ENCODE measurements around the gene THG1L. TPM values are rescaled to one million over a fixed set of nuclear protein-coding genes. Genes with fewer than 3 reads are reported as not detected.
"Not testable (repeated sequence)": the region's sequence is repeated elsewhere in the genome, so short reads cannot be mapped to it uniquely, and the experiment has no call there.

THG1L gene
- total and polyA plus RNA-seq, 2 of the 4 experiments (the other 2 are of a cell fraction) = 15.2 to 20.4 TPM

- H3K9ac ChIP-seq (ENCODE audit: low read depth, low read length); dilution Hi-C loops (cut with HindIII; ENCODE audit: low sequenced_read_pairs, unreplicated experiment); H4K8ac ChIP-seq (ENCODE audit: low read depth in 2 of 2, low read length in 2 of 2); H3K27ac ChIP-seq (ENCODE audit: insufficient read depth, low read length); H2BK5ac ChIP-seq (ENCODE audit: low read depth, low read length, poor library complexity, severe bottlenecking); H3K9me1 ChIP-seq (ENCODE audit: insufficient read depth, low read length); H3K14ac ChIP-seq (replicated peaks; ENCODE audit: low read depth, low read length); H4K91ac ChIP-seq (ENCODE audit: insufficient read depth, low read depth, low read length); DNase-seq; H3K27me3 ChIP-seq (ENCODE audit: control insufficient read depth, insufficient read depth, low read length); ATAC-seq (ENCODE audit: low read depth); H3K4ac ChIP-seq (ENCODE audit: low read depth, low read length); CTCF ChIA-PET; H2AFZ ChIP-seq (replicated peaks; ENCODE audit: low read length, poor library complexity); H3K4me2 ChIP-seq (ENCODE audit: low read depth, low read length); H3K79me1 ChIP-seq (ENCODE audit: low read depth in 1 of 2, low read length in 2 of 2); H2BK120ac ChIP-seq (ENCODE audit: low read depth, low read length); intact Hi-C loops (cut with micrococcal nuclease); H3K56ac ChIP-seq (ENCODE audit: extremely low read depth, insufficient read depth, low read length); H4K20me1 ChIP-seq (ENCODE audit: insufficient read depth, low read length); H2BK15ac ChIP-seq (ENCODE audit: low read depth, low read length); H3K4me1 ChIP-seq (ENCODE audit: control insufficient read depth, insufficient read depth, low read length); POLR2A ChIA-PET (ENCODE audit: unreplicated experiment); BruUV-seq (replicated peaks); H3K4me3 ChIP-seq (ENCODE audit: insufficient read depth, low read depth, low read length); in situ Hi-C loops (cut with MboI; ENCODE audit: low sequenced_read_pairs); H3K23ac ChIP-seq (ENCODE audit: low read depth, low read length); H2AK9ac ChIP-seq (replicated peaks; ENCODE audit: low read depth, low read length, poor library complexity); H2BK20ac ChIP-seq (ENCODE audit: low read depth, low read length); H3K18ac ChIP-seq (ENCODE audit: low read depth, low read length); H2AK5ac ChIP-seq (ENCODE audit: low read depth, low read length); H3K36me3 ChIP-seq (ENCODE audit: control insufficient read depth, insufficient read depth, low read length); H3K9me3 ChIP-seq (ENCODE audit: control insufficient read depth, insufficient read depth, low read length); H4K5ac ChIP-seq (ENCODE audit: low read depth, low read length): not testable (repeated sequence)
- no CpG with 5 or more reads among the region's 2 CpGs for WGBS, 2 experiments (ENCODE audit: extremely low coverage in 2 of 2, insufficient read length in 1 of 2)
Observed at GRCh38 chr5:157726607-157727006, 4.6 kb upstream of the THG1L start.

DNA sequence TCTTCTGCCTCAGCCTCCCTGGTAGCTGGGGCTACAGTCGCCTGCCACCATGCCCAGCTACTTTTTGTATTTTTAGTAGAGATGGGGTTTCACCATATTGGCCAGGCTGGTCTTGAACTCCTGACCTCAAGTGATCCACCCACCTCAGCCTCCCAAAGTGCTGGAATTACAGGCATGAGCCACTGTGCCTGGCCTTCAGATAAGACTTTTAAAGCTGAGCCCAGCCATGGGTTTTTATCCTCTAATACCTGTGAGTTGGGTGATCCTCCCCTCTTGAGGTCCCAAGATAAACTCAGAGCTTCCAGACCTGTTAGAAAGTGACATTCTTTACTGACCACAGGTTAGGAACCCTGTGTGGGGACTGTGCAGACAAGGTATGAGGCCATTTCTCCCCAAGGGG, 3.4 kb upstream of the THG1L start:
- H3K23ac ChIP-seq (ENCODE audit: low read depth, low read length); H4K91ac ChIP-seq (ENCODE audit: insufficient read depth, low read depth, low read length); H2BK15ac ChIP-seq (ENCODE audit: low read depth, low read length); H3K9ac ChIP-seq (ENCODE audit: low read depth, low read length); H3K56ac ChIP-seq (ENCODE audit: extremely low read depth, insufficient read depth, low read length); in situ Hi-C loops (cut with MboI; ENCODE audit: low sequenced_read_pairs); H2AFZ ChIP-seq (replicated peaks; ENCODE audit: low read length, poor library complexity); H2AK9ac ChIP-seq (replicated peaks; ENCODE audit: low read depth, low read length, poor library complexity); H3K9me3 ChIP-seq (ENCODE audit: control insufficient read depth, insufficient read depth, low read length); H4K5ac ChIP-seq (ENCODE audit: low read depth, low read length); H3K79me1 ChIP-seq (ENCODE audit: low read depth in 1 of 2, low read length in 2 of 2); H3K18ac ChIP-seq (ENCODE audit: low read depth, low read length); ATAC-seq (ENCODE audit: low read depth); H3K27me3 ChIP-seq (ENCODE audit: control insufficient read depth, insufficient read depth, low read length); H2BK20ac ChIP-seq (ENCODE audit: low read depth, low read length); H3K14ac ChIP-seq (replicated peaks; ENCODE audit: low read depth, low read length); H2BK5ac ChIP-seq (ENCODE audit: low read depth, low read length, poor library complexity, severe bottlenecking); H3K9me1 ChIP-seq (ENCODE audit: insufficient read depth, low read length); H2BK120ac ChIP-seq (ENCODE audit: low read depth, low read length); H3K4ac ChIP-seq (ENCODE audit: low read depth, low read length); H2AK5ac ChIP-seq (ENCODE audit: low read depth, low read length); H3K36me3 ChIP-seq (ENCODE audit: control insufficient read depth, insufficient read depth, low read length); POLR2A ChIA-PET (ENCODE audit: unreplicated experiment); H3K27ac ChIP-seq (ENCODE audit: insufficient read depth, low read length); intact Hi-C loops (cut with micrococcal nuclease); H3K4me1 ChIP-seq (ENCODE audit: control insufficient read depth, insufficient read depth, low read length); dilution Hi-C loops (cut with HindIII; ENCODE audit: low sequenced_read_pairs, unreplicated experiment); H3K4me2 ChIP-seq (ENCODE audit: low read depth, low read length); DNase-seq; H4K8ac ChIP-seq (ENCODE audit: low read depth in 2 of 2, low read length in 2 of 2); H3K4me3 ChIP-seq (ENCODE audit: insufficient read depth, low read depth, low read length); H4K20me1 ChIP-seq (ENCODE audit: insufficient read depth, low read length); BruUV-seq (replicated peaks): not testable (repeated sequence)
- CTCF ChIA-PET = interaction anchor here (0.9 kb wide), 1 partner anchor 15 kb away, joined by 3 read pairs; no protein-coding TSS in a partner anchor
- no CpG with 5 or more reads among the region's 1 CpG for WGBS, 2 experiments (ENCODE audit: extremely low coverage in 2 of 2, insufficient read length in 1 of 2)

Measured in IMR-90 (cell line).